Astrocyte (in vitro differentiated cells and primary cell): ENCODE data around the gene SYCN. TPM values are rescaled to one million over a fixed set of nuclear protein-coding genes. Genes with fewer than 3 reads are reported as not detected.

Source experiments
- DNase-seq: peaks from one replicate; pipeline ENCODE4 v3.0.0-alpha.2; 2010; ENCODE audit warnings: low read depth
- FAIRE-seq: peaks from 2 replicates; lab custom pipeline; 2011; peaks lifted over from hg19 to GRCh38; lab: Jason Lieb, UNC
- H2AFZ ChIP-seq: 2 replicates; pipeline ENCODE4 v1.6.0; 2012; ENCODE audit warnings: low read depth, low read length, inconsistent platforms
- H3K27ac ChIP-seq: 2 replicates; pipeline ENCODE4 v1.5.1; 2011; ENCODE audit warnings: low read depth, low read length, inconsistent platforms
- H3K27me3 ChIP-seq: 2 replicates; pipeline ENCODE4 v1.6.0; 2011; ENCODE audit warnings: low read length, inconsistent platforms; ENCODE audit not compliant: insufficient read depth
- H3K36me3 ChIP-seq: 2 replicates; pipeline ENCODE4 v1.5.1; 2011; ENCODE audit warnings: low read length, inconsistent platforms; ENCODE audit not compliant: insufficient read depth
- H3K4me1 ChIP-seq: 2 replicates; pipeline ENCODE4 v1.5.1; 2011; ENCODE audit warnings: low read length, inconsistent platforms; ENCODE audit not compliant: insufficient read depth
- H3K4me2 ChIP-seq: 2 replicates; pipeline ENCODE4 v1.6.0; 2012; ENCODE audit warnings: low read length, inconsistent platforms
- H3K4me3 ChIP-seq: 2 replicates; pipeline ENCODE4 v1.5.1; 2011; ENCODE audit warnings: low read depth, mild to moderate bottlenecking, low read length, inconsistent platforms; ENCODE audit not compliant: insufficient read depth
- H3K79me2 ChIP-seq: 2 replicates; pipeline ENCODE4 v1.6.0; 2012; ENCODE audit warnings: mild to moderate bottlenecking, low read length, inconsistent platforms; ENCODE audit not compliant: insufficient read depth
- H3K9ac ChIP-seq: 2 replicates; pipeline ENCODE4 v1.6.0; 2012; ENCODE audit warnings: mild to moderate bottlenecking, low read length, inconsistent platforms
- H3K9me3 ChIP-seq: 2 replicates; pipeline ENCODE4 v1.5.1; 2012; ENCODE audit warnings: low read depth, mild to moderate bottlenecking, low read length, inconsistent platforms; ENCODE audit not compliant: insufficient read depth
- H4K20me1 ChIP-seq: 2 replicates; pipeline ENCODE4 v1.6.0; 2012; ENCODE audit warnings: low read length, inconsistent platforms; ENCODE audit not compliant: insufficient read depth
- H3K27ac Mint-ChIP-seq: one replicate; pipeline ENCODE4 v1.8.0; 2021; ENCODE audit warnings: mild to moderate bottlenecking, mixed read lengths; ENCODE audit not compliant: unreplicated experiment
- H3K27me3 Mint-ChIP-seq: one replicate; pipeline ENCODE4 v1.8.0; 2021; ENCODE audit warnings: low read depth, mixed read lengths; ENCODE audit not compliant: unreplicated experiment
- H3K36me3 Mint-ChIP-seq: one replicate; pipeline ENCODE4 v1.8.0; 2021; ENCODE audit warnings: low read depth, mixed read lengths; ENCODE audit not compliant: unreplicated experiment
- H3K4me1 Mint-ChIP-seq: one replicate; pipeline ENCODE4 v1.8.0; 2021; ENCODE audit warnings: low read depth, mixed read lengths; ENCODE audit not compliant: unreplicated experiment
- H3K4me3 Mint-ChIP-seq: one replicate; pipeline ENCODE4 v1.8.0; 2021; ENCODE audit warnings: mild to moderate bottlenecking, moderate library complexity, mixed read lengths; ENCODE audit not compliant: unreplicated experiment
- H3K9me3 Mint-ChIP-seq: one replicate; pipeline ENCODE4 v1.8.0; 2021; ENCODE audit warnings: mild to moderate bottlenecking, mixed read lengths; ENCODE audit not compliant: unreplicated experiment
- CTCF ChIP-seq: IDR thresholded peaks from 2 replicates; pipeline ENCODE4 v1.5.1; 2011; ENCODE audit warnings: low read depth, mild to moderate bottlenecking, inconsistent platforms, low read length, moderate library complexity; ENCODE audit not compliant: insufficient read depth
- EZH2 ChIP-seq: IDR thresholded peaks from 2 replicates; pipeline ENCODE4 v1.6.1; 2012; ENCODE audit warnings: mild to moderate bottlenecking, low read length, inconsistent platforms; ENCODE audit not compliant: insufficient read depth
- total RNA-seq: library from RNA; stranded (reverse); gene quantifications from 2 replicates; pipeline ENCODE4 v1.2.1, GENCODE V29; 2021

Gene SYCN
- total RNA-seq, 1 donor from 2014 or later, result not detected

GRCh38 chr19:39160523-39160861, 43.6 kb downstream of the SYCN start:
- no peak for FAIRE-seq
- peak; percentile 42 for DNase-seq
- Histone ChIP-seq H3K9ac (no peak overlapping the region), H3K27me3 (no peaks in the 10 kb centered on the region), H3K27ac (no peak overlapping the region), H2AFZ (no peak overlapping the region), H3K9me3 (no peaks in the 10 kb centered on the region), H3K4me3 (no peak overlapping the region), H3K4me2 (no peak overlapping the region), H3K36me3 (no peaks in the 10 kb centered on the region), H3K4me1 (peaks cover 17% of the 10 kb centered on the region), H4K20me1 (peaks cover 80% of the 10 kb centered on the region), H3K79me2 (peaks cover 76% of the 10 kb centered on the region)
- Mint-ChIP-seq H3K4me1 (peaks cover 29% of the 10 kb centered on the region), H3K36me3 (peaks cover 9% of the 10 kb centered on the region), H3K27me3 (no peaks in the 10 kb centered on the region), H3K27ac (no peak overlapping the region), H3K9me3 (no peaks in the 10 kb centered on the region), H3K4me3 (peak overlapping the region; percentile 27)
- TF ChIP-seq CTCF, result no peak
- no peak for TF ChIP-seq EZH2

DNA sequence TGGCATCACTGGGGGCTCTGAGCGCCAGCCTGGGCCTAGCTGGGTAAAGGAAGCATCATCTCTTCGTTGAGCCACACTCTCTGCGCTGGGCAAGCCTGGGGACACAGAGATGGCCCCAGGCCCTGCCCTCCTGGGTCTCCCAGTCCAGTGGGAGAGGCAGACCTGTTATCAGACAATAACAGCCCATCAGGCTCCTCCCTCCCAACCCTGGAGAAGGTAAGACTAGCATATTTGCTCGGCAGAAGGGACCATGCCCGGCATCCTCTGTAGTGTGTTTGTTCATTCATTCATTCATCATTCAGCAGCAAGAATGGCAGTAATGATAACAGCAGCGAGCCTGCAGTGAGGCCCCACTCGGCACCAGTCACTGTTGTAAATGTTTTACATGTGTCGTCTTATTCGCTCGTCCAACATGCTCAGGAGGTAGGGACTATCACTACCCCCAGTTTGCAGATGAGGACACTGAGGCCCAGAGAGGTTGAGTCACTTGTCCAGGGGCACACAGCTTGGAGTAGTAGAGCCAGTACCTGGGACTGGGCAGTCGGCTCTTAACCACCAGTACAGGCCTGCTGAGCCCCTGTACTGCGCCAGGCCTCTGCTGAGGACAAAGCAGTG, 45.3 kb downstream of the SYCN start:
- H4K20me1 ChIP-seq, result peaks cover 83% of the 10 kb centered on the region
- no peak overlapping the region for H3K4me2 ChIP-seq
- no peak overlapping the region for H2AFZ ChIP-seq
- H3K27ac ChIP-seq, result no peak overlapping the region
- TF ChIP-seq EZH2 (no peak), CTCF (no peak)
- H3K36me3 ChIP-seq, result no peaks in the 10 kb centered on the region
- no peaks in the 10 kb centered on the region for H3K27me3 Mint-ChIP-seq
- H3K4me3 Mint-ChIP-seq, result peak overlapping the region; percentile 12
- H3K4me1 Mint-ChIP-seq, result peaks cover 36% of the 10 kb centered on the region
- peaks cover 10% of the 10 kb centered on the region for H3K36me3 Mint-ChIP-seq
- no peak overlapping the region for H3K4me3 ChIP-seq
- H3K9me3 ChIP-seq, result no peaks in the 10 kb centered on the region
- no peaks in the 10 kb centered on the region for H3K27me3 ChIP-seq
- DNase-seq (no peak), FAIRE-seq (no peak)
- H3K9me3 Mint-ChIP-seq, result no peaks in the 10 kb centered on the region
- H3K79me2 ChIP-seq, result peaks cover 80% of the 10 kb centered on the region
- no peak overlapping the region for H3K27ac Mint-ChIP-seq
- H3K9ac ChIP-seq, result no peak overlapping the region
- H3K4me1 ChIP-seq, result peaks cover 17% of the 10 kb centered on the region

DNA sequence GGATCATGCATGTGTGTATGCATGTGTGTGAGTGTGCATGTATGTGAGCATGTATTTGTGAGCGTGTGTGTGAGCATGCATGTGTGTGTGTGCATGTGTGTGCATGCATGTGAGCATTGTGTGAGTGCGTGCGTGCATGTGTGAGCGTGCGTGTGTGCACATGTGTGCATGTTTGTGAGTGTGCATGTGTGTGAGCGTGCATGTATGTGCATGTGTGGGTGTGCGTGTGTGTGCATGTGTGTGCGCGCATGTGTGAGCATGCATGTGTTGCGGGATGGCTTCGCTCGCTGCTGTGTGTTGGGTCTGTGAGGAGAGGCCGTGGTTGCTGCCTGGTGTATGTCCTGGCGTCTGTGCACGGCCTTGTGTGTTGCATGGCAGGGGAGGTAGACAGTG, 46.1 kb downstream of the SYCN start:
- DNase-seq, result no peak
- Histone ChIP-seq H3K79me2 (peaks cover 77% of the 10 kb centered on the region), H3K27me3 (no peaks in the 10 kb centered on the region), H3K9ac (no peak overlapping the region), H3K4me3 (no peak overlapping the region), H3K9me3 (no peaks in the 10 kb centered on the region), H2AFZ (no peak overlapping the region), H3K4me2 (peak overlapping the region; percentile 82), H3K4me1 (peaks cover 17% of the 10 kb centered on the region), H3K27ac (no peak overlapping the region), H4K20me1 (peaks cover 76% of the 10 kb centered on the region), H3K36me3 (no peaks in the 10 kb centered on the region)
- H3K4me3 Mint-ChIP-seq, result peak overlapping the region; percentile 23
- H3K36me3 Mint-ChIP-seq, result peaks cover 12% of the 10 kb centered on the region
- no peak overlapping the region for H3K27ac Mint-ChIP-seq
- FAIRE-seq, result no peak
- TF ChIP-seq EZH2 (no peak), CTCF (no peak)
- no peaks in the 10 kb centered on the region for H3K27me3 Mint-ChIP-seq
- H3K4me1 Mint-ChIP-seq, result peaks cover 36% of the 10 kb centered on the region
- H3K9me3 Mint-ChIP-seq, result no peaks in the 10 kb centered on the region
